Parathyroid adenoma (tissue), 2 donors: ENCODE measurements around the gene PARP8.

Experiments used
- H2AFZ ChIP-seq: fragments of 300-600 bp; sonication (generic); one replicate; pipeline ENCODE4 v1.7.0; 2017; ENCODE audit warnings: antibody characterized with exemption, mild to moderate bottlenecking
- H3K27ac ChIP-seq: fragments of 300-600 bp; sonication (generic); one replicate; pipeline ENCODE4 v1.7.0; 2017
- H3K27me3 ChIP-seq: fragments of 300-600 bp; sonication (generic); one replicate; pipeline ENCODE4 v1.7.0; 2017; ENCODE audit warnings: low read length; ENCODE audit not compliant: control insufficient read depth, insufficient read depth
- H3K36me3 ChIP-seq: fragments of 300-600 bp; sonication (generic); one replicate; pipeline ENCODE4 v1.7.0; 2017; ENCODE audit warnings: low read length; ENCODE audit not compliant: control insufficient read depth, insufficient read depth
- H3K4me1 ChIP-seq: fragments of 300-600 bp; sonication (generic); one replicate; pipeline ENCODE4 v1.7.0; 2017; ENCODE audit warnings: control low read depth
- H3K4me2 ChIP-seq: fragments of 300-600 bp; sonication (generic); one replicate; pipeline ENCODE4 v1.7.0; 2017; ENCODE audit warnings: low read length
- H3K4me3 ChIP-seq: fragments of 300-600 bp; sonication (generic); one replicate; pipeline ENCODE4 v1.7.0; 2017; ENCODE audit warnings: low read depth, low read length
- H3K79me2 ChIP-seq: fragments of 300-600 bp; sonication (generic); one replicate; pipeline ENCODE4 v1.7.0; 2017; ENCODE audit warnings: control low read depth
- H3K9ac ChIP-seq: fragments of 300-600 bp; sonication (generic); one replicate; pipeline ENCODE4 v1.7.0; 2017; ENCODE audit warnings: mild to moderate bottlenecking
- H3K9me3 ChIP-seq: fragments of 300-600 bp; sonication (generic); one replicate; pipeline ENCODE4 v1.7.0; 2017; ENCODE audit warnings: low read length; ENCODE audit not compliant: control insufficient read depth
- CTCF ChIP-seq: fragments of 300-600 bp; sonication (generic); IDR thresholded peaks from one replicate; pipeline ENCODE4 v1.7.0; 2017; ENCODE audit warnings: antibody characterized with exemption, mild to moderate bottlenecking
- donor health status: primary hyperparathyroidism.

PARP8 gene

GRCh38 chr5:50881407-50881806 lies 215.0 kb downstream of the PARP8 start:
- no peaks in the 10 kb centered on the region for H3K27me3 ChIP-seq
- H3K27ac ChIP-seq, result no peak overlapping the region
- H3K4me3 ChIP-seq, result no peak overlapping the region
- H3K9me3 ChIP-seq, result no peaks in the 10 kb centered on the region
- H3K79me2 ChIP-seq, result no peaks in the 10 kb centered on the region
- no peak for TF ChIP-seq CTCF
- H3K36me3 ChIP-seq, result no peaks in the 10 kb centered on the region
- no peaks in the 10 kb centered on the region for H3K4me1 ChIP-seq
- H3K9ac ChIP-seq, result no peak overlapping the region
- no peak overlapping the region for H3K4me2 ChIP-seq
- H2AFZ ChIP-seq, result no peak overlapping the region

GRCh38 chr5:50886657-50887345 lies 220.4 kb downstream of the PARP8 start:
- Histone ChIP-seq H3K9me3 (no peaks in the 10 kb centered on the region), H3K36me3 (no peaks in the 10 kb centered on the region), H3K4me2 (no peak overlapping the region), H3K4me1 (no peaks in the 10 kb centered on the region), H2AFZ (no peak overlapping the region), H3K9ac (no peak overlapping the region), H3K27me3 (no peaks in the 10 kb centered on the region), H3K79me2 (no peaks in the 10 kb centered on the region), H3K4me3 (no peak overlapping the region), H3K27ac (no peak overlapping the region)
- TF ChIP-seq CTCF, result no peak

- no peaks in the 10 kb centered on the region for H3K27me3 ChIP-seq
- H3K4me2 ChIP-seq, result no peak overlapping the region
- no peaks in the 10 kb centered on the region for H3K9me3 ChIP-seq
- H3K4me1 ChIP-seq, result no peaks in the 10 kb centered on the region
- H3K79me2 ChIP-seq, result no peaks in the 10 kb centered on the region
- no peak for TF ChIP-seq CTCF
- no peaks in the 10 kb centered on the region for H3K36me3 ChIP-seq
- no peak overlapping the region for H3K9ac ChIP-seq
- no peak overlapping the region for H3K4me3 ChIP-seq
- H3K27ac ChIP-seq, result no peak overlapping the region
- no peak overlapping the region for H2AFZ ChIP-seq
These were observed 221.6 kb downstream of the PARP8 start for GRCh38 chr5:50887889-50888633.

- no peaks in the 10 kb centered on the region for H3K4me1 ChIP-seq
- no peak overlapping the region for H3K27ac ChIP-seq
- H3K9me3 ChIP-seq, result no peaks in the 10 kb centered on the region
- no peaks in the 10 kb centered on the region for H3K79me2 ChIP-seq
- no peaks in the 10 kb centered on the region for H3K27me3 ChIP-seq
- H2AFZ ChIP-seq, result no peak overlapping the region
- no peak for TF ChIP-seq CTCF
- H3K4me3 ChIP-seq, result no peak overlapping the region
- no peak overlapping the region for H3K4me2 ChIP-seq
- no peaks in the 10 kb centered on the region for H3K36me3 ChIP-seq
- no peak overlapping the region for H3K9ac ChIP-seq
These were observed 222.3 kb downstream of the PARP8 start for GRCh38 chr5:50888751-50889150.

- no peak overlapping the region for H3K27ac ChIP-seq
- H3K79me2 ChIP-seq, result no peaks in the 10 kb centered on the region
- H3K9ac ChIP-seq, result no peak overlapping the region
- H2AFZ ChIP-seq, result no peak overlapping the region
- H3K9me3 ChIP-seq, result no peaks in the 10 kb centered on the region
- no peak overlapping the region for H3K4me3 ChIP-seq
- no peaks in the 10 kb centered on the region for H3K27me3 ChIP-seq
- TF ChIP-seq CTCF, result no peak
- no peaks in the 10 kb centered on the region for H3K4me1 ChIP-seq
- no peak overlapping the region for H3K4me2 ChIP-seq
- H3K36me3 ChIP-seq, result no peaks in the 10 kb centered on the region
These were observed 223.4 kb downstream of the PARP8 start for GRCh38 chr5:50889790-50890189.
